H9 (cell line): ENCODE results near the gene DSE. TPM values are rescaled to one million over a fixed set of nuclear protein-coding genes. Genes with fewer than 3 reads are reported as not detected.

ENCODE experiments used
- DNase-seq: peaks from one replicate; pipeline ENCODE4 v3.0.0-alpha.2; 2017
- H2AFZ ChIP-seq: one replicate; pipeline ENCODE4 v1.6.1; 2013; ENCODE audit warnings: mild to moderate bottlenecking, low read length, control low read depth, moderate library complexity
- H2AK5ac ChIP-seq: 2 replicates; pipeline ENCODE4 v1.6.1; 2013; ENCODE audit warnings: low read length, control low read depth, mixed read lengths; ENCODE audit not compliant: insufficient read length
- H2BK120ac ChIP-seq: one replicate; pipeline ENCODE4 v1.6.1; 2013; ENCODE audit warnings: low read depth, mild to moderate bottlenecking, low read length, control low read depth, inconsistent platforms; ENCODE audit not compliant: poor library complexity, severe bottlenecking
- H2BK12ac ChIP-seq: 2 replicates; pipeline ENCODE4 v1.6.1; 2013; ENCODE audit warnings: low read length, control low read depth, mixed read lengths, low read depth; ENCODE audit not compliant: insufficient read length
- H2BK15ac ChIP-seq: 2 replicates; pipeline ENCODE4 v1.6.1; 2013; ENCODE audit warnings: low read depth, low read length, control low read depth
- H2BK20ac ChIP-seq: one replicate; pipeline ENCODE4 v1.6.1; 2013; ENCODE audit warnings: low read depth, mild to moderate bottlenecking, low read length, control low read depth, inconsistent platforms; ENCODE audit not compliant: poor library complexity, severe bottlenecking
- H2BK5ac ChIP-seq: 2 replicates; pipeline ENCODE4 v1.6.1; 2013; ENCODE audit warnings: low read length, control low read depth, mixed read lengths; ENCODE audit not compliant: insufficient read length
- H3K14ac ChIP-seq: 2 replicates; pipeline ENCODE4 v1.6.1; 2013; ENCODE audit warnings: low read length, control low read depth; ENCODE audit not compliant: insufficient read depth
- H3K18ac ChIP-seq: 2 replicates; pipeline ENCODE4 v1.6.1; 2013; ENCODE audit warnings: low read depth, mild to moderate bottlenecking, mixed read lengths, low read length, control low read depth; ENCODE audit not compliant: insufficient read length
- H3K23ac ChIP-seq: 2 replicates; pipeline ENCODE4 v1.6.1; 2013; ENCODE audit warnings: low read length, control low read depth, mixed read lengths, low read depth; ENCODE audit not compliant: insufficient read length
- H3K23me2 ChIP-seq: 2 replicates; pipeline ENCODE4 v1.6.1; 2013; ENCODE audit warnings: low read depth, mild to moderate bottlenecking, mixed read lengths, low read length, control low read depth; ENCODE audit not compliant: insufficient read length, poor library complexity, severe bottlenecking
- H3K27ac ChIP-seq: 2 replicates; pipeline ENCODE4 v1.5.1; 2013; ENCODE audit warnings: low read length, control low read depth, mixed read lengths, low read depth; ENCODE audit not compliant: insufficient read length
- H3K27me3 ChIP-seq: 2 replicates; pipeline ENCODE4 v1.6.1; 2013; ENCODE audit warnings: low read length, control low read depth, inconsistent platforms; ENCODE audit not compliant: insufficient read depth
- H3K4ac ChIP-seq: 2 replicates; pipeline ENCODE4 v1.6.1; 2013; ENCODE audit warnings: low read depth, mild to moderate bottlenecking, control low read depth, inconsistent platforms, low read length, moderate library complexity
- H3K4me1 ChIP-seq: 2 replicates; pipeline ENCODE4 v1.6.1; 2013; ENCODE audit warnings: low read length, control low read depth, inconsistent platforms; ENCODE audit not compliant: insufficient read depth
- H3K4me2 ChIP-seq: 2 replicates; pipeline ENCODE4 v1.6.1; 2013; ENCODE audit warnings: low read length, control low read depth, mixed read lengths; ENCODE audit not compliant: insufficient read length, insufficient read depth
- H3K56ac ChIP-seq: 2 replicates; pipeline ENCODE4 v1.6.1; 2013; ENCODE audit warnings: low read depth, mild to moderate bottlenecking, mixed read lengths, low read length, control low read depth; ENCODE audit not compliant: insufficient read length
- H3K79me1 ChIP-seq: 2 replicates; pipeline ENCODE4 v1.6.1; 2013; ENCODE audit warnings: low read depth, mild to moderate bottlenecking, moderate library complexity, low read length, control low read depth, inconsistent platforms; ENCODE audit not compliant: insufficient read depth, poor library complexity, severe bottlenecking
- H3K79me2 ChIP-seq: 2 replicates; pipeline ENCODE4 v1.6.1; 2013; ENCODE audit warnings: low read length, control low read depth, inconsistent platforms; ENCODE audit not compliant: insufficient read depth
- H3K9ac ChIP-seq: 2 replicates; pipeline ENCODE4 v1.6.1; 2013; ENCODE audit warnings: low read length, control low read depth, mixed read lengths; ENCODE audit not compliant: insufficient read length; ENCODE audit errors: extremely low read depth
- H3K9me3 ChIP-seq: one replicate; pipeline ENCODE4 v1.6.1; 2013; ENCODE audit warnings: low read depth, low read length, inconsistent platforms; ENCODE audit not compliant: control insufficient read depth
- H3T11ph ChIP-seq: one replicate; pipeline ENCODE4 v1.6.1; 2013; ENCODE audit warnings: mild to moderate bottlenecking, low read length, control low read depth, inconsistent platforms
- H4K20me1 ChIP-seq: one replicate; pipeline ENCODE4 v1.6.1; 2013; ENCODE audit not compliant: control insufficient read depth, insufficient read length, insufficient read depth
- H4K5ac ChIP-seq: 2 replicates; pipeline ENCODE4 v1.6.1; 2013; ENCODE audit warnings: low read depth, mild to moderate bottlenecking, mixed read lengths, low read length, control low read depth; ENCODE audit not compliant: insufficient read length
- H4K8ac ChIP-seq: replicated peaks from 2 replicates; pipeline ENCODE4 v1.6.1; 2013; ENCODE audit warnings: low read length, control low read depth, mixed read lengths, low read depth; ENCODE audit not compliant: insufficient read length
- H4K91ac ChIP-seq: 2 replicates; pipeline ENCODE4 v1.6.1; 2013; ENCODE audit warnings: low read depth, mild to moderate bottlenecking, moderate library complexity, mixed read lengths, low read length, control low read depth; ENCODE audit not compliant: insufficient read length
- H3K27ac Mint-ChIP-seq, 3 experiments: 2 replicates in 2 of 3; 3 replicates in 1 of 3; pipeline ENCODE4 v1.8.0; 2020 to 2021; ENCODE audit warnings: mixed read lengths in 3 of 3, mild to moderate bottlenecking in 1 of 3, moderate library complexity in 1 of 3
- H3K27me3 Mint-ChIP-seq: 2 replicates; pipeline ENCODE4 v1.8.0; 2021; ENCODE audit warnings: low read depth, mild to moderate bottlenecking, moderate library complexity, mixed read lengths
- H3K36me3 Mint-ChIP-seq, 3 experiments: 2 replicates in 2 of 3; 3 replicates in 1 of 3; pipeline ENCODE4 v1.8.0; 2020 to 2021; ENCODE audit warnings: low read depth in 3 of 3, mixed read lengths in 3 of 3; ENCODE audit not compliant: insufficient read depth in 1 of 3
- H3K4me1 Mint-ChIP-seq, 2 experiments: 2 replicates each; pipeline ENCODE4 v1.8.0; 2020; ENCODE audit warnings: mixed read lengths in 2 of 2
- H3K4me3 Mint-ChIP-seq, 2 experiments: 2 replicates in 1 of 2; 3 replicates in 1 of 2; pipeline ENCODE4 v1.8.0; 2020 to 2021; ENCODE audit warnings: mild to moderate bottlenecking in 2 of 2, mixed read lengths in 2 of 2, moderate library complexity in 1 of 2
- H3K9me3 Mint-ChIP-seq, 2 experiments: 2 replicates in 1 of 2; 3 replicates in 1 of 2; pipeline ENCODE4 v1.8.0; 2020; ENCODE audit warnings: mild to moderate bottlenecking in 2 of 2, mixed read lengths in 2 of 2, moderate library complexity in 1 of 2
- WGBS: extraction: QIAGEN DNeasy Blood & Tissue Kit; methylation state at CpG from one replicate; pipeline ENCODE4 v1.1.7; 2013; ENCODE audit warnings: missing lambda C conversion rate, low lambda C conversion rate, mixed read lengths; ENCODE audit not compliant: insufficient read length; ENCODE audit errors: extremely low coverage; 5-methylcytosine and 5-hydroxymethylcytosine counted together
- total RNA-seq: library from RNA; stranded (reverse); gene quantifications from 2 replicates; pipeline ENCODE4 v1.2.1, GENCODE V29; 2021
- TF ChIP-seq, protein P1 (sequence below): fragments of 200-600 bp; sonication (generic); conservative IDR thresholded peaks from 3 replicates; pipeline ENCODE4 v1.8.0; 2021; ENCODE audit warnings: antibody characterized with exemption, mild to moderate bottlenecking

The DSE gene
- total RNA-seq, 1 experiment from 2014 or later = 45.6 TPM

- no peak overlapping the region for H3K4me3 Mint-ChIP-seq
- Histone ChIP-seq H3K14ac (no peak overlapping the region), H2BK12ac (no peak overlapping the region), H3K9me3 (no peaks in the 10 kb centered on the region), H3K9ac (no peak overlapping the region), H4K91ac (no peak overlapping the region), H2BK120ac (no peak overlapping the region), H3K23ac (no peak overlapping the region), H4K8ac (no peak overlapping the region), H3K18ac (no peak overlapping the region), H2BK15ac (no peak overlapping the region), H3K56ac (no peak overlapping the region), H3K4ac (no peak overlapping the region), H2BK20ac (no peak overlapping the region), H3K23me2 (no peaks in the 10 kb centered on the region), H3K4me2 (no peak overlapping the region), H4K20me1 (no peaks in the 10 kb centered on the region), H3K79me1 (peaks cover 4% of the 10 kb centered on the region), H2AK5ac (no peak overlapping the region), H3T11ph (no peak overlapping the region), H3K79me2 (peaks cover 2% of the 10 kb centered on the region; the same call in 1 of the 2 replicates), H2BK5ac (no peak overlapping the region), H2AFZ (no peak overlapping the region), H3K27me3 (no peaks in the 10 kb centered on the region), H4K5ac (no peak overlapping the region), H3K4me1 (peaks cover 4% of the 10 kb centered on the region; the same call in 1 of the 2 replicates), H3K27ac (no peak overlapping the region)
- H3K36me3 Mint-ChIP-seq = peaks cover under 1 to 9% (median 5%) of the 10 kb centered on the region in 3 experiments; a peak in 4 of 7 replicates
- H3K27ac Mint-ChIP-seq = no peak overlapping the region
- no peaks in the 10 kb centered on the region for H3K27me3 Mint-ChIP-seq
- DNase-seq = no peak
- TF ChIP-seq, protein P1, sequence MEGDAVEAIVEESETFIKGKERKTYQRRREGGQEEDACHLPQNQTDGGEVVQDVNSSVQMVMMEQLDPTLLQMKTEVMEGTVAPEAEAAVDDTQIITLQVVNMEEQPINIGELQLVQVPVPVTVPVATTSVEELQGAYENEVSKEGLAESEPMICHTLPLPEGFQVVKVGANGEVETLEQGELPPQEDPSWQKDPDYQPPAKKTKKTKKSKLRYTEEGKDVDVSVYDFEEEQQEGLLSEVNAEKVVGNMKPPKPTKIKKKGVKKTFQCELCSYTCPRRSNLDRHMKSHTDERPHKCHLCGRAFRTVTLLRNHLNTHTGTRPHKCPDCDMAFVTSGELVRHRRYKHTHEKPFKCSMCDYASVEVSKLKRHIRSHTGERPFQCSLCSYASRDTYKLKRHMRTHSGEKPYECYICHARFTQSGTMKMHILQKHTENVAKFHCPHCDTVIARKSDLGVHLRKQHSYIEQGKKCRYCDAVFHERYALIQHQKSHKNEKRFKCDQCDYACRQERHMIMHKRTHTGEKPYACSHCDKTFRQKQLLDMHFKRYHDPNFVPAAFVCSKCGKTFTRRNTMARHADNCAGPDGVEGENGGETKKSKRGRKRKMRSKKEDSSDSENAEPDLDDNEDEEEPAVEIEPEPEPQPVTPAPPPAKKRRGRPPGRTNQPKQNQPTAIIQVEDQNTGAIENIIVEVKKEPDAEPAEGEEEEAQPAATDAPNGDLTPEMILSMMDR = no peak
- no CpG with 5 or more reads among the region's 2 CpGs for WGBS
- no peaks in the 10 kb centered on the region; a peak in 2 of 5 replicates for H3K9me3 Mint-ChIP-seq
- peaks cover 16 to 19% of the 10 kb centered on the region in 2 experiments for H3K4me1 Mint-ChIP-seq
Observed at GRCh38 chr6:116419069-116419786, 48.5 kb downstream of the DSE start.
